ENCODE results near the gene NRIP3. TPM values are rescaled to one million over a fixed set of nuclear protein-coding genes. Genes with fewer than 3 reads are reported as not detected.

Gene NRIP3
- total RNA-seq, 1 experiment from 2014 or later, result 2.1 TPM

GRCh38 chr11:9020916-9021315 is 17.1 kb upstream of the NRIP3 start:
- Histone ChIP-seq H3F3A (ENCODE audit: insufficient read depth, low read depth) (no peaks in the 10 kb centered on the region), H3K27me3 (ENCODE audit: insufficient read depth, low read depth) (no peaks in the 10 kb centered on the region), H4K20me1 (ENCODE audit: insufficient read depth) (no peaks in the 10 kb centered on the region), H3K79me2 (ENCODE audit: low read depth) (no peaks in the 10 kb centered on the region), H2AFZ (no peak overlapping the region), H3K9me3 (ENCODE audit: insufficient read depth, low read depth) (no peaks in the 10 kb centered on the region), H3K4me1 (replicated peaks; ENCODE audit: insufficient read depth) (no peaks in the 10 kb centered on the region), H3K4me2 (no peak overlapping the region), H3K4me3 (no peak overlapping the region), H3K9me2 (ENCODE audit: insufficient read depth) (no peaks in the 10 kb centered on the region), H3K36me3 (ENCODE audit: low read depth) (no peaks in the 10 kb centered on the region), H3K27ac (no peak overlapping the region)
- POLR2A ChIA-PET (ENCODE audit: unreplicated experiment), result no interaction called here
- DNase-seq, result no peak
- BruUV-seq (replicated peaks), result no TSS peak
- no peak for TF ChIP-seq EZH2 (IDR thresholded peaks at IDR 0.05; ENCODE audit: low read depth)
- TF ChIP-seq, protein P1, sequence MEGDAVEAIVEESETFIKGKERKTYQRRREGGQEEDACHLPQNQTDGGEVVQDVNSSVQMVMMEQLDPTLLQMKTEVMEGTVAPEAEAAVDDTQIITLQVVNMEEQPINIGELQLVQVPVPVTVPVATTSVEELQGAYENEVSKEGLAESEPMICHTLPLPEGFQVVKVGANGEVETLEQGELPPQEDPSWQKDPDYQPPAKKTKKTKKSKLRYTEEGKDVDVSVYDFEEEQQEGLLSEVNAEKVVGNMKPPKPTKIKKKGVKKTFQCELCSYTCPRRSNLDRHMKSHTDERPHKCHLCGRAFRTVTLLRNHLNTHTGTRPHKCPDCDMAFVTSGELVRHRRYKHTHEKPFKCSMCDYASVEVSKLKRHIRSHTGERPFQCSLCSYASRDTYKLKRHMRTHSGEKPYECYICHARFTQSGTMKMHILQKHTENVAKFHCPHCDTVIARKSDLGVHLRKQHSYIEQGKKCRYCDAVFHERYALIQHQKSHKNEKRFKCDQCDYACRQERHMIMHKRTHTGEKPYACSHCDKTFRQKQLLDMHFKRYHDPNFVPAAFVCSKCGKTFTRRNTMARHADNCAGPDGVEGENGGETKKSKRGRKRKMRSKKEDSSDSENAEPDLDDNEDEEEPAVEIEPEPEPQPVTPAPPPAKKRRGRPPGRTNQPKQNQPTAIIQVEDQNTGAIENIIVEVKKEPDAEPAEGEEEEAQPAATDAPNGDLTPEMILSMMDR (conservative IDR thresholded peaks at IDR 0.05), result no peak
- CTCF ChIA-PET, result no interaction called here
- intact Hi-C loops (cut with micrococcal nuclease; ENCODE audit: unreplicated experiment), result no loop called here

- no peaks in the 10 kb centered on the region for H4K20me1 ChIP-seq (ENCODE audit: insufficient read depth)
- no peak overlapping the region for H3K4me3 ChIP-seq
- H3K9me3 ChIP-seq (ENCODE audit: insufficient read depth, low read depth), result no peaks in the 10 kb centered on the region
- H3K27me3 ChIP-seq (ENCODE audit: insufficient read depth, low read depth), result no peaks in the 10 kb centered on the region
- no peaks in the 10 kb centered on the region for H3K9me2 ChIP-seq (ENCODE audit: insufficient read depth)
- no peaks in the 10 kb centered on the region for H3K79me2 ChIP-seq (ENCODE audit: low read depth)
- TF ChIP-seq, protein P1 (conservative IDR thresholded peaks at IDR 0.05), result no peak
- no peak for TF ChIP-seq EZH2 (IDR thresholded peaks at IDR 0.05; ENCODE audit: low read depth)
- ChIA-PET POLR2A (ENCODE audit: unreplicated experiment) (no interaction called here), CTCF (no interaction called here)
- BruUV-seq (replicated peaks), result no TSS peak
- no peak overlapping the region for H2AFZ ChIP-seq
- H3K36me3 ChIP-seq (ENCODE audit: low read depth), result no peaks in the 10 kb centered on the region
- intact Hi-C loops (cut with micrococcal nuclease; ENCODE audit: unreplicated experiment), result loop anchor here (5.0 kb wide), 1 partner anchor 117 kb away; no protein-coding TSS in a partner anchor
- H3K4me2 ChIP-seq, result no peak overlapping the region
- no peaks in the 10 kb centered on the region for H3K4me1 ChIP-seq (replicated peaks; ENCODE audit: insufficient read depth)
- no peak for DNase-seq
- no peaks in the 10 kb centered on the region for H3F3A ChIP-seq (ENCODE audit: insufficient read depth, low read depth)
- no peak overlapping the region for H3K27ac ChIP-seq
Observed at GRCh38 chr11:9019861-9020260, 16.1 kb upstream of the NRIP3 start.

DNA sequence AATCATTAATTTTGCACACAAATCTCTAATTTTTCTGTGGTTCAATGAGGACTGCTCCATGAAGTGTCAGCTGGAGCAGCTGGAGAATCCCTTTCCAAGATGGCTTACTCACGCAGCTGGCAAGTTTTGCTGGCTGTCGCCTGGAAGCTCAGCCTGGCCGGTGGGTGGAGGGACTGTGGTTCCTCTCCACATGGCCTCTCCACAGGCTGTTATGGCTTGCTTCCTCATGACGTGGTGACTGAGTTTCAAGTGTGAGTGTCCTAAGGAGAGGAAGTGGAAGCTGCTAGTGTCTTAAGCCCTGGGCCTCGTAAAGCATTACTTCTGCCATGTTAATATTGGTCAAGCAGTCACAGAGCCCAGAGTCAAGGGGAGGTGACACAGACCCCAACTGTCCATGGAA is 14.0 kb upstream of the NRIP3 start:
- Histone ChIP-seq H3K9me2 (ENCODE audit: insufficient read depth) (no peaks in the 10 kb centered on the region), H3K27me3 (ENCODE audit: insufficient read depth, low read depth) (no peaks in the 10 kb centered on the region), H2AFZ (no peak overlapping the region), H3K9me3 (ENCODE audit: insufficient read depth, low read depth) (no peaks in the 10 kb centered on the region), H3K4me3 (no peak overlapping the region), H4K20me1 (ENCODE audit: insufficient read depth) (no peaks in the 10 kb centered on the region), H3K4me2 (no peak overlapping the region), H3K4me1 (replicated peaks; ENCODE audit: insufficient read depth) (no peaks in the 10 kb centered on the region), H3K27ac (no peak overlapping the region), H3K36me3 (ENCODE audit: low read depth) (no peaks in the 10 kb centered on the region), H3K79me2 (ENCODE audit: low read depth) (no peaks in the 10 kb centered on the region), H3F3A (ENCODE audit: insufficient read depth, low read depth) (no peaks in the 10 kb centered on the region)
- intact Hi-C loops (cut with micrococcal nuclease; ENCODE audit: unreplicated experiment), result loop anchor here (5.0 kb wide), 1 partner anchor 120 kb away; no protein-coding TSS in a partner anchor
- ChIA-PET CTCF (interaction anchor here (0.5 kb wide), 1 partner anchor 434 kb away, joined by 7 read pairs; no protein-coding TSS in a partner anchor), POLR2A (ENCODE audit: unreplicated experiment) (no interaction called here)
- DNase-seq, result no peak
- BruUV-seq (replicated peaks), result no TSS peak
- TF ChIP-seq, protein P1 (conservative IDR thresholded peaks at IDR 0.05), result no peak
- TF ChIP-seq EZH2 (IDR thresholded peaks at IDR 0.05; ENCODE audit: low read depth), result no peak
